Peyer's patch (tissue), 4 donors: Measurements from ENCODE around the gene APC2.

Experiments used
- CTCF ChIP-seq, 6 experiments: fragments of 450-650 bp in 4 of 6; fragments of 200-600 bp in 2 of 6; sonication (generic) in 1 of 6; IDR thresholded peaks; one replicate each; pipeline ENCODE4 v1.5.1; 2017 to 2019; ENCODE audit warnings: antibody characterized with exemption in 6 of 6, mild to moderate bottlenecking in 3 of 6, moderate library complexity in 1 of 6
- POLR2A ChIP-seq, 2 donors: fragments of 450-650 bp; IDR thresholded peaks; one replicate each; pipeline ENCODE4 v1.5.1; 2017; ENCODE audit warnings: antibody characterized with exemption in 2 of 2, mild to moderate bottlenecking in 2 of 2, moderate library complexity in 2 of 2

GRCh38 chr19:1416014-1416841 is 33.7 kb upstream of the APC2 start:
- TF ChIP-seq POLR2A (IDR thresholded peaks at IDR 0.05) (no peak), CTCF (IDR thresholded peaks at IDR 0.05) (no peak)
